Measurements from ENCODE around the gene MCRIP2. TPM values are rescaled to one million over a fixed set of nuclear protein-coding genes. Genes with fewer than 3 reads are reported as not detected.
A peak's percentile ranks its signal among the peaks of the same experiment; 100 is the strongest.

Gene MCRIP2
- total RNA-seq, 1 donor from 2014 or later, result 17.6 TPM

- DNase-seq (ENCODE audit: low read depth), result no peak
These were observed 24.7 kb upstream of the MCRIP2 start for GRCh38 chr16:616733-617586.

GRCh38 chr16:617855-618254, 23.8 kb upstream of the MCRIP2 start:
- DNase-seq (ENCODE audit: low read depth), result no peak

- no peak for DNase-seq (ENCODE audit: low read depth)
These were observed 22.0 kb upstream of the MCRIP2 start for GRCh38 chr16:619476-620100.

- DNase-seq (ENCODE audit: low read depth), result no peak
These were observed 20.7 kb upstream of the MCRIP2 start for GRCh38 chr16:620700-621525.

- no peak for DNase-seq (ENCODE audit: low read depth)
These were observed 20.0 kb upstream of the MCRIP2 start for GRCh38 chr16:621526-622105.

GRCh38 chr16:622920-623280, 18.7 kb upstream of the MCRIP2 start:
- DNase-seq (ENCODE audit: low read depth), result no peak

GRCh38 chr16:624526-625070, 17.0 kb upstream of the MCRIP2 start:
- no peak for DNase-seq (ENCODE audit: low read depth)

GRCh38 chr16:625117-625976, 16.3 kb upstream of the MCRIP2 start:
- DNase-seq (ENCODE audit: low read depth), result no peak

- DNase-seq (ENCODE audit: low read depth), result no peak
These were observed 15.5 kb upstream of the MCRIP2 start for GRCh38 chr16:625977-626765.

GRCh38 chr16:626787-627453, 14.7 kb upstream of the MCRIP2 start:
- peak; percentile 88 for DNase-seq (ENCODE audit: low read depth)

- peak; percentile 63 for DNase-seq (ENCODE audit: low read depth)
These were observed 14.0 kb upstream of the MCRIP2 start for GRCh38 chr16:627454-628239.

- no peak for DNase-seq (ENCODE audit: low read depth)
These were observed 13.1 kb upstream of the MCRIP2 start for GRCh38 chr16:628321-629061.

GRCh38 chr16:629185-629832, 12.3 kb upstream of the MCRIP2 start:
- no peak for DNase-seq (ENCODE audit: low read depth)

- no peak for DNase-seq (ENCODE audit: low read depth)
These were observed 11.8 kb upstream of the MCRIP2 start for GRCh38 chr16:629833-630248.

- DNase-seq (ENCODE audit: low read depth), result no peak
These were observed 11.3 kb upstream of the MCRIP2 start for GRCh38 chr16:630249-630814.

GRCh38 chr16:630815-631405, 10.7 kb upstream of the MCRIP2 start, which contains the start of gene WFIKKN1:
WFIKKN1 (plus strand) TSS chr16:630985; CDS start chr16:631254, 269 bp downstream.
- no peak for DNase-seq (ENCODE audit: low read depth)

All from renal cortical epithelial cell (primary cell).